GM12878 (cell line): ENCODE results near the gene DMRT1. TPM values are rescaled to one million over a fixed set of nuclear protein-coding genes. Genes with fewer than 3 reads are reported as not detected.

ENCODE experiments used
- CBX5 ChIP-seq: sonication (generic); IDR thresholded peaks from 2 replicates; pipeline ENCODE4 v1.6.1; 2016; ENCODE audit warnings: low read depth, moderate library complexity, mild to moderate bottlenecking, inconsistent platforms
- MYC ChIP-seq: IDR thresholded peaks from 2 replicates; pipeline ENCODE4 v1.6.1; 2011; ENCODE audit warnings: mild to moderate bottlenecking, low read length, moderate library complexity, inconsistent platforms; ENCODE audit not compliant: insufficient read depth, insufficient replicate concordance, insufficient read length, severe bottlenecking
- NR2C2 ChIP-seq: IDR thresholded peaks from 2 replicates; pipeline ENCODE4 v1.6.1; 2011; ENCODE audit warnings: borderline replicate concordance, low read depth; ENCODE audit not compliant: control insufficient read depth, insufficient read length
- NR2F1 ChIP-seq: fragments of 450-650 bp; conservative IDR thresholded peaks from 2 replicates; pipeline ENCODE4 v1.6.1; 2017; ENCODE audit warnings: mild to moderate bottlenecking
- POU2F2 ChIP-seq: IDR thresholded peaks from 3 replicates; pipeline ENCODE4 v1.6.1; 2011; ENCODE audit warnings: low read depth, mild to moderate bottlenecking, low read length, borderline replicate concordance
- SREBF2 ChIP-seq: IDR thresholded peaks from 2 replicates; pipeline ENCODE4 v1.6.1; 2012; ENCODE audit warnings: mild to moderate bottlenecking, low read length
- polyA plus RNA-seq, 11 experiments: library from polyadenylated mRNA; depleted of rRNA in 4 of 11; unstranded in 6 of 11; stranded (reverse) in 5 of 11; fragments of >200 nt; fragmentation: Nextera tagmentation in 4 of 11; fragmentation: Illumina TruSeq in 1 of 11; extraction: Ambion mirVana in 4 of 11; extraction: Trizol in 1 of 11; gene quantifications; 1 replicate in 1 of 11; 2 replicates in 10 of 11; pipeline versions ENCODE4 v1.2.1 to v1.2.3, GENCODE V29; 2011 to 2016; ENCODE audit warnings: inconsistent platforms in 2 of 11, missing spikeins in 2 of 11, low read depth in 1 of 11
- total RNA-seq, 4 experiments: library from RNA; depleted of rRNA in 3 of 4; stranded (reverse); fragments of >200 nt in 3 of 4; fragmentation: Illumina TruSeq in 1 of 4; extraction: Trizol in 1 of 4; gene quantifications; 2 replicates each; pipeline versions ENCODE4 v1.2.1 to v1.2.3, GENCODE V29; 2013 to 2021
- TF ChIP-seq, protein P1 (sequence below): fragments of 450-650 bp; IDR thresholded peaks from 2 replicates; pipeline ENCODE4 v1.6.1; 2017; ENCODE audit warnings: mild to moderate bottlenecking
- TF ChIP-seq, protein P2 (sequence below): fragments of 450-650 bp; formaldehyde crosslinking; IDR thresholded peaks from 2 replicates; pipeline ENCODE4 v1.4.0; 2020; ENCODE audit warnings: mild to moderate bottlenecking, moderate library complexity

Gene DMRT1
- total and polyA plus RNA-seq, 10 of the 15 experiments (the other 5 are each of a cell fraction or from before 2014, with no cell fraction given), result 0.06 to 1.9 (median 0.24) TPM

DNA sequence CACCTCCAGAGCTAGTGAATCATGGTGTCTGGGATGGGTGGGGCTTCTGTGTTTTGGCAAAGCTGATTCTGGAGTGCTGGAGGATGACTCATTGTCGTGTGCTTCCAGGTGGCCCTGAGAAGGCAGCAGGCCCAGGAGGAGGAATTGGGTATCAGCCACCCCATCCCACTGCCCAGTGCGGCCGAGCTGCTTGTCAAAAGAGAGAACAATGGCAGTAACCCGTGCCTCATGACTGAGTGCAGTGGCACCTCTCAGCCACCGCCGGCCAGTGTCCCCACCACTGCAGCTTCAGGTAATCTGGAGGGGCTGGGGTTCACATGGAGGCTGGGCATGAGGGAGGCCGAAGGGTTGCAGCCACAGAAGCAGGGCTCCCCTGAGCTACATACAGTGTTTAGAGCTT, 5.4 kb downstream of the DMRT1 start (continued):
- TF ChIP-seq, protein P1, sequence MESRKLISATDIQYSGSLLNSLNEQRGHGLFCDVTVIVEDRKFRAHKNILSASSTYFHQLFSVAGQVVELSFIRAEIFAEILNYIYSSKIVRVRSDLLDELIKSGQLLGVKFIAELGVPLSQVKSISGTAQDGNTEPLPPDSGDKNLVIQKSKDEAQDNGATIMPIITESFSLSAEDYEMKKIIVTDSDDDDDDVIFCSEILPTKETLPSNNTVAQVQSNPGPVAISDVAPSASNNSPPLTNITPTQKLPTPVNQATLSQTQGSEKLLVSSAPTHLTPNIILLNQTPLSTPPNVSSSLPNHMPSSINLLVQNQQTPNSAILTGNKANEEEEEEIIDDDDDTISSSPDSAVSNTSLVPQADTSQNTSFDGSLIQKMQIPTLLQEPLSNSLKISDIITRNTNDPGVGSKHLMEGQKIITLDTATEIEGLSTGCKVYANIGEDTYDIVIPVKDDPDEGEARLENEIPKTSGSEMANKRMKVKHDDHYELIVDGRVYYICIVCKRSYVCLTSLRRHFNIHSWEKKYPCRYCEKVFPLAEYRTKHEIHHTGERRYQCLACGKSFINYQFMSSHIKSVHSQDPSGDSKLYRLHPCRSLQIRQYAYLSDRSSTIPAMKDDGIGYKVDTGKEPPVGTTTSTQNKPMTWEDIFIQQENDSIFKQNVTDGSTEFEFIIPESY, result no peak
- TF ChIP-seq SREBF2, result no peak
- TF ChIP-seq, protein P2, sequence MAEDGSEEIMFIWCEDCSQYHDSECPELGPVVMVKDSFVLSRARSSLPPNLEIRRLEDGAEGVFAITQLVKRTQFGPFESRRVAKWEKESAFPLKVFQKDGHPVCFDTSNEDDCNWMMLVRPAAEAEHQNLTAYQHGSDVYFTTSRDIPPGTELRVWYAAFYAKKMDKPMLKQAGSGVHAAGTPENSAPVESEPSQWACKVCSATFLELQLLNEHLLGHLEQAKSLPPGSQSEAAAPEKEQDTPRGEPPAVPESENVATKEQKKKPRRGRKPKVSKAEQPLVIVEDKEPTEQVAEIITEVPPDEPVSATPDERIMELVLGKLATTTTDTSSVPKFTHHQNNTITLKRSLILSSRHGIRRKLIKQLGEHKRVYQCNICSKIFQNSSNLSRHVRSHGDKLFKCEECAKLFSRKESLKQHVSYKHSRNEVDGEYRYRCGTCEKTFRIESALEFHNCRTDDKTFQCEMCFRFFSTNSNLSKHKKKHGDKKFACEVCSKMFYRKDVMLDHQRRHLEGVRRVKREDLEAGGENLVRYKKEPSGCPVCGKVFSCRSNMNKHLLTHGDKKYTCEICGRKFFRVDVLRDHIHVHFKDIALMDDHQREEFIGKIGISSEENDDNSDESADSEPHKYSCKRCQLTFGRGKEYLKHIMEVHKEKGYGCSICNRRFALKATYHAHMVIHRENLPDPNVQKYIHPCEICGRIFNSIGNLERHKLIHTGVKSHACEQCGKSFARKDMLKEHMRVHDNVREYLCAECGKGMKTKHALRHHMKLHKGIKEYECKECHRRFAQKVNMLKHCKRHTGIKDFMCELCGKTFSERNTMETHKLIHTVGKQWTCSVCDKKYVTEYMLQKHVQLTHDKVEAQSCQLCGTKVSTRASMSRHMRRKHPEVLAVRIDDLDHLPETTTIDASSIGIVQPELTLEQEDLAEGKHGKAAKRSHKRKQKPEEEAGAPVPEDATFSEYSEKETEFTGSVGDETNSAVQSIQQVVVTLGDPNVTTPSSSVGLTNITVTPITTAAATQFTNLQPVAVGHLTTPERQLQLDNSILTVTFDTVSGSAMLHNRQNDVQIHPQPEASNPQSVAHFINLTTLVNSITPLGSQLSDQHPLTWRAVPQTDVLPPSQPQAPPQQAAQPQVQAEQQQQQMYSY (CRISPR knock-in tag), result no peak
- TF ChIP-seq NR2F1, result no peak
- no peak for TF ChIP-seq CBX5
- no peak for TF ChIP-seq POU2F2
- TF ChIP-seq NR2C2, result no peak
- TF ChIP-seq MYC, result no peak
